IPS-11a (cell line): ENCODE measurements around the gene TMEM61.

Source experiments
- H3K4me3 ChIP-seq: one replicate; pipeline ENCODE4 v1.5.1; 2013; ENCODE audit warnings: low read depth, low read length, control low read depth

Gene TMEM61

GRCh38 chr1:55037733-55038551 is 57.5 kb downstream of the TMEM61 start:
- H3K4me3 ChIP-seq = no peak overlapping the region

- no peak overlapping the region for H3K4me3 ChIP-seq
Observed at GRCh38 chr1:55038552-55038838, 58.1 kb downstream of the TMEM61 start.

GRCh38 chr1:55038974-55039341 is 58.5 kb downstream of the TMEM61 start:
- H3K4me3 ChIP-seq = no peak overlapping the region

- H3K4me3 ChIP-seq = peak within 1 kb of the TSS; percentile 62
Observed at GRCh38 chr1:55039342-55040082, 59.1 kb downstream of the TMEM61 start, which contains the start of gene PCSK9. Gene PCSK9, plus strand, starts transcription at chr1:55039548. Its CDS starts 290 bp downstream, at chr1:55039838.

GRCh38 chr1:55040083-55040932 is 59.9 kb downstream of the TMEM61 start:
- peak overlapping the region; percentile 62 for H3K4me3 ChIP-seq

- H3K4me3 ChIP-seq = peak overlapping the region; percentile 62
Observed at GRCh38 chr1:55040933-55041494, 60.6 kb downstream of the TMEM61 start.

- no peak overlapping the region for H3K4me3 ChIP-seq
Observed at GRCh38 chr1:55041613-55042012, 61.2 kb downstream of the TMEM61 start.
